K562 (cell line): ENCODE data around the gene KLF18. TPM values are rescaled to one million over a fixed set of nuclear protein-coding genes. Genes with fewer than 3 reads are reported as not detected.

Source experiments
- ARID1B ChIP-seq: fragments of 450-650 bp; IDR thresholded peaks from 2 replicates; pipeline ENCODE4 v1.6.1; 2016; ENCODE audit warnings: antibody characterized with exemption, mild to moderate bottlenecking, inconsistent platforms
- BACH1 ChIP-seq: fragments of 200-800 bp; sonication (Bioruptor generic); IDR thresholded peaks from 2 replicates; pipeline ENCODE4 v1.6.1; 2016; ENCODE audit warnings: missing genetic modification characterization, missing compliant biosample characterization
- BRD9 ChIP-seq: fragments of 450-650 bp; IDR thresholded peaks from 2 replicates; pipeline ENCODE4 v1.6.1; 2018; ENCODE audit warnings: low read depth; ENCODE audit not compliant: partially characterized antibody
- CXXC5 ChIP-seq: fragments of 250-450 bp; sonication (Bioruptor Pico); IDR thresholded peaks from 2 replicates; pipeline ENCODE4 v1.8.0; 2022; ENCODE audit warnings: inconsistent platforms, mild to moderate bottlenecking, moderate library complexity
- DMBX1 ChIP-seq: fragments of 250-450 bp; sonication (Bioruptor Pico); IDR thresholded peaks from 2 replicates; pipeline ENCODE4 v1.8.0; 2022; ENCODE audit warnings: inconsistent platforms, mild to moderate bottlenecking, moderate library complexity, borderline replicate concordance
- GATAD2B ChIP-seq: fragments of 450-650 bp; IDR thresholded peaks from 2 replicates; pipeline ENCODE4 v1.6.1; 2017; ENCODE audit warnings: mild to moderate bottlenecking, borderline replicate concordance
- HMG20A ChIP-seq: fragments of 450-650 bp; formaldehyde crosslinking; conservative IDR thresholded peaks from 2 replicates; pipeline ENCODE4 v1.4.0; 2020; ENCODE audit warnings: mild to moderate bottlenecking, mixed read lengths
- L3MBTL2 ChIP-seq: fragments of 450-650 bp; IDR thresholded peaks from 2 replicates; pipeline ENCODE4 v1.6.1; 2016; ENCODE audit warnings: mild to moderate bottlenecking, moderate library complexity
- NEUROD1 ChIP-seq: fragments of 150-350 bp; IDR thresholded peaks from 2 replicates; pipeline ENCODE4 v1.6.1; 2014; ENCODE audit warnings: borderline replicate concordance, low read length, low read depth; ENCODE audit not compliant: partially characterized antibody
- SLC30A9 ChIP-seq: fragments of 250-450 bp; sonication (Bioruptor Pico); IDR thresholded peaks from 2 replicates; pipeline ENCODE4 v1.8.0; 2022; ENCODE audit warnings: mild to moderate bottlenecking, moderate library complexity
- ZFP30 ChIP-seq: fragments of 250-450 bp; sonication (Bioruptor Pico); IDR thresholded peaks from 2 replicates; pipeline ENCODE4 v1.8.0; 2022; ENCODE audit warnings: moderate library complexity, mild to moderate bottlenecking, inconsistent platforms, borderline replicate concordance
- ZNF431 ChIP-seq: sonication (generic); formaldehyde crosslinking; IDR thresholded peaks from 2 replicates; pipeline ENCODE4 v1.8.0; 2022; ENCODE audit warnings: mild to moderate bottlenecking, missing genetic modification reagents
- polyA plus RNA-seq, 8 experiments: library from polyadenylated mRNA; depleted of rRNA in 4 of 8; stranded (reverse) in 5 of 8; unstranded in 3 of 8; fragments of >200 nt; fragmentation: Nextera tagmentation in 2 of 8; fragmentation: Illumina TruSeq in 1 of 8; extraction: Ambion mirVana in 2 of 8; extraction: Trizol in 1 of 8; gene quantifications; 2 replicates each; pipeline versions ENCODE4 v1.2.1 to v1.2.3, GENCODE V29; 2011 to 2014; ENCODE audit warnings: inconsistent platforms in 1 of 8, missing spikeins in 1 of 8
- total RNA-seq, 7 experiments: library from RNA; depleted of rRNA in 6 of 7; stranded (reverse); fragments of >200 nt in 6 of 7; fragmentation: Illumina TruSeq in 2 of 7; extraction: Trizol in 2 of 7; gene quantifications; 2 replicates each; pipeline versions ENCODE4 v1.2.1 to v1.2.3, GENCODE V29; 2011 to 2021; ENCODE audit warnings: low replicate concordance in 1 of 7
- TF ChIP-seq, protein P1 (sequence below), 2 experiments: fragments of 450-650 bp; conservative IDR thresholded peaks; 2 replicates each; pipeline ENCODE4 v1.6.1; 2017; ENCODE audit warnings: mild to moderate bottlenecking in 2 of 2, moderate library complexity in 2 of 2
- TF ChIP-seq, protein P2 (sequence below): fragments of 450-650 bp; IDR thresholded peaks from 2 replicates; pipeline ENCODE4 v1.6.1; 2016; ENCODE audit warnings: mild to moderate bottlenecking
- TF ChIP-seq, protein P3 (sequence below): fragments of 250-450 bp; sonication (Bioruptor Pico); IDR thresholded peaks from 2 replicates; pipeline ENCODE4 v1.4.0; 2020; ENCODE audit warnings: mild to moderate bottlenecking, moderate library complexity
- TF ChIP-seq, protein P4 (sequence below): sonication (generic); formaldehyde crosslinking; IDR thresholded peaks from 2 replicates; pipeline ENCODE4 v1.8.0; 2022; ENCODE audit warnings: mild to moderate bottlenecking, missing genetic modification reagents, borderline replicate concordance

KLF18 gene
- total and polyA plus RNA-seq, 9 of the 15 experiments (the other 6 are each of a cell fraction or from before 2014, with no cell fraction given), result not detected

DNA sequence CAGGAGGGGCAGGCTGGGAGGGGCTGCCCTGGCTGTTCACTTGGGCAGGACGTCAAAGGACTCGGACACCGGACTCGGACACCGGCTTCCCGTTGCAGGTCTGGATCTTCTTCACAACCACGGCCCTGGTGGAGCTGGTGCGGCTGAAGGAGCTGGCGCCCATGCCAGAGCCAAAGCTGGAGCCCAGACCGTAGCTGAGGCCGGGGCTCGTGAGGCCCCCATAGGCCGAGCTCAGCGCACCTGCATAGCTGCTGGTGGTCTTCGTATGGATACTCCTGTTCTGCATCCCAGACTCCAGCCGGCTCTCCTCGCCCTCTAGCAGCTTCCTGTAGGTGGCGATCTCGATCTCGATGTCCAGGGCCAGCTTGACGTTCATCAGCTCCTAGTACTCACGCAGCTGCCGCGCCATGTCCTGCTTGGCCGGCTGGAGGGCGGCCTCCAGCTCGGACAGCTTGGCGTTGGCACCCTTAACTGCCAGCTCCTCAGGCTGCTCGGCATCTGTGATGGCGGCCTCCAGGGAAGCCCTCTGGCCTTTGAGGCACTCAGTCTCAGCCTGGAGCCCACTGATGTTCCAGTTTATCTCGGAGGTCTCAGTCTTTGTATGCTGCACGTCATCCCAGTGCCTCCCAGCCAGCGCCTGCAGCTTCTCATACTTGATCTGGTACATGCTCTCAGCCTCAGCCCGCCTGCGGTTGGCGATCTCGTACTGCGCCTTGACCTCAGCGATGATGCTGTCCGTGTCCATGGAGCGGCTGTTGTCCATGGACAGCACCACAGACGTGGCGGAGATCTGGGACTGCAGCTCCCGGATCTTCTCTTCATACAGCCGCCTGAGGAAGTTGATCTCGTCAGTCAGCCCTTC lies 37.9 kb downstream of the KLF18 start (continued):
- TF ChIP-seq, protein P1, sequence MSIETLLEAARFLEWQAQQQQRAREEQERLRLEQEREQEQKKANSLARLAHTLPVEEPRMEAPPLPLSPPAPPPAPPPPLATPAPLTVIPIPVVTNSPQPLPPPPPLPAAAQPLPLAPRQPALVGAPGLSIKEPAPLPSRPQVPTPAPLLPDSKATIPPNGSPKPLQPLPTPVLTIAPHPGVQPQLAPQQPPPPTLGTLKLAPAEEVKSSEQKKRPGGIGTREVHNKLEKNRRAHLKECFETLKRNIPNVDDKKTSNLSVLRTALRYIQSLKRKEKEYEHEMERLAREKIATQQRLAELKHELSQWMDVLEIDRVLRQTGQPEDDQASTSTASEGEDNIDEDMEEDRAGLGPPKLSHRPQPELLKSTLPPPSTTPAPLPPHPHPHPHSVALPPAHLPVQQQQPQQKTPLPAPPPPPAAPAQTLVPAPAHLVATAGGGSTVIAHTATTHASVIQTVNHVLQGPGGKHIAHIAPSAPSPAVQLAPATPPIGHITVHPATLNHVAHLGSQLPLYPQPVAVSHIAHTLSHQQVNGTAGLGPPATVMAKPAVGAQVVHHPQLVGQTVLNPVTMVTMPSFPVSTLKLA (conservative IDR thresholded peaks at IDR 0.05), result no peak
- no peak for TF ChIP-seq DMBX1
- TF ChIP-seq ZNF431 (CRISPR knock-in tag), result 0 out of 2 replicates have a peak, but pooled peaks have one; percentile 7
- TF ChIP-seq BACH1 (tag), result no peak
- no peak for TF ChIP-seq GATAD2B
- TF ChIP-seq, protein P2, sequence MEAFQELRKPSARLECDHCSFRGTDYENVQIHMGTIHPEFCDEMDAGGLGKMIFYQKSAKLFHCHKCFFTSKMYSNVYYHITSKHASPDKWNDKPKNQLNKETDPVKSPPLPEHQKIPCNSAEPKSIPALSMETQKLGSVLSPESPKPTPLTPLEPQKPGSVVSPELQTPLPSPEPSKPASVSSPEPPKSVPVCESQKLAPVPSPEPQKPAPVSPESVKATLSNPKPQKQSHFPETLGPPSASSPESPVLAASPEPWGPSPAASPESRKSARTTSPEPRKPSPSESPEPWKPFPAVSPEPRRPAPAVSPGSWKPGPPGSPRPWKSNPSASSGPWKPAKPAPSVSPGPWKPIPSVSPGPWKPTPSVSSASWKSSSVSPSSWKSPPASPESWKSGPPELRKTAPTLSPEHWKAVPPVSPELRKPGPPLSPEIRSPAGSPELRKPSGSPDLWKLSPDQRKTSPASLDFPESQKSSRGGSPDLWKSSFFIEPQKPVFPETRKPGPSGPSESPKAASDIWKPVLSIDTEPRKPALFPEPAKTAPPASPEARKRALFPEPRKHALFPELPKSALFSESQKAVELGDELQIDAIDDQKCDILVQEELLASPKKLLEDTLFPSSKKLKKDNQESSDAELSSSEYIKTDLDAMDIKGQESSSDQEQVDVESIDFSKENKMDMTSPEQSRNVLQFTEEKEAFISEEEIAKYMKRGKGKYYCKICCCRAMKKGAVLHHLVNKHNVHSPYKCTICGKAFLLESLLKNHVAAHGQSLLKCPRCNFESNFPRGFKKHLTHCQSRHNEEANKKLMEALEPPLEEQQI, result no peak
- no peak for TF ChIP-seq ZFP30 (CRISPR knock-in tag)
- TF ChIP-seq, protein P3, sequence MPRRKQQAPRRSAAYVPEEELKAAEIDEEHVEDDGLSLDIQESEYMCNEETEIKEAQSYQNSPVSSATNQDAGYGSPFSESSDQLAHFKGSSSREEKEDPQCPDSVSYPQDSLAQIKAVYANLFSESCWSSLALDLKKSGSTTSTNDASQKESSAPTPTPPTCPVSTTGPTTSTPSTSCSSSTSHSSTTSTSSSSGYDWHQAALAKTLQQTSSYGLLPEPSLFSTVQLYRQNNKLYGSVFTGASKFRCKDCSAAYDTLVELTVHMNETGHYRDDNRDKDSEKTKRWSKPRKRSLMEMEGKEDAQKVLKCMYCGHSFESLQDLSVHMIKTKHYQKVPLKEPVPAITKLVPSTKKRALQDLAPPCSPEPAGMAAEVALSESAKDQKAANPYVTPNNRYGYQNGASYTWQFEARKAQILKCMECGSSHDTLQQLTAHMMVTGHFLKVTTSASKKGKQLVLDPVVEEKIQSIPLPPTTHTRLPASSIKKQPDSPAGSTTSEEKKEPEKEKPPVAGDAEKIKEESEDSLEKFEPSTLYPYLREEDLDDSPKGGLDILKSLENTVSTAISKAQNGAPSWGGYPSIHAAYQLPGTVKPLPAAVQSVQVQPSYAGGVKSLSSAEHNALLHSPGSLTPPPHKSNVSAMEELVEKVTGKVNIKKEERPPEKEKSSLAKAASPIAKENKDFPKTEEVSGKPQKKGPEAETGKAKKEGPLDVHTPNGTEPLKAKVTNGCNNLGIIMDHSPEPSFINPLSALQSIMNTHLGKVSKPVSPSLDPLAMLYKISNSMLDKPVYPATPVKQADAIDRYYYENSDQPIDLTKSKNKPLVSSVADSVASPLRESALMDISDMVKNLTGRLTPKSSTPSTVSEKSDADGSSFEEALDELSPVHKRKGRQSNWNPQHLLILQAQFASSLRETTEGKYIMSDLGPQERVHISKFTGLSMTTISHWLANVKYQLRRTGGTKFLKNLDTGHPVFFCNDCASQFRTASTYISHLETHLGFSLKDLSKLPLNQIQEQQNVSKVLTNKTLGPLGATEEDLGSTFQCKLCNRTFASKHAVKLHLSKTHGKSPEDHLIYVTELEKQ (CRISPR knock-in tag), result no peak
- no peak for TF ChIP-seq HMG20A
- no peak for TF ChIP-seq L3MBTL2
- TF ChIP-seq CXXC5 (CRISPR knock-in tag), result peak; percentile 56; the same call in 1 of the 2 replicates
- TF ChIP-seq, protein P4, sequence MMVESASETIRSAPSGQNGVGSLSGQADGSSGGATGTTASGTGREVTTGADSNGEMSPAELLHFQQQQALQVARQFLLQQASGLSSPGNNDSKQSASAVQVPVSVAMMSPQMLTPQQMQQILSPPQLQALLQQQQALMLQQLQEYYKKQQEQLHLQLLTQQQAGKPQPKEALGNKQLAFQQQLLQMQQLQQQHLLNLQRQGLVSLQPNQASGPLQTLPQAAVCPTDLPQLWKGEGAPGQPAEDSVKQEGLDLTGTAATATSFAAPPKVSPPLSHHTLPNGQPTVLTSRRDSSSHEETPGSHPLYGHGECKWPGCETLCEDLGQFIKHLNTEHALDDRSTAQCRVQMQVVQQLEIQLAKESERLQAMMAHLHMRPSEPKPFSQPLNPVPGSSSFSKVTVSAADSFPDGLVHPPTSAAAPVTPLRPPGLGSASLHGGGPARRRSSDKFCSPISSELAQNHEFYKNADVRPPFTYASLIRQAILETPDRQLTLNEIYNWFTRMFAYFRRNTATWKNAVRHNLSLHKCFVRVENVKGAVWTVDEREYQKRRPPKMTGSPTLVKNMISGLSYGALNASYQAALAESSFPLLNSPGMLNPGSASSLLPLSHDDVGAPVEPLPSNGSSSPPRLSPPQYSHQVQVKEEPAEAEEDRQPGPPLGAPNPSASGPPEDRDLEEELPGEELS, result no peak
- TF ChIP-seq NEUROD1, result no peak
- TF ChIP-seq ARID1B, result no peak
- TF ChIP-seq SLC30A9, result no peak
- TF ChIP-seq BRD9, result no peak
